Stromal cell of bone marrow (primary cell): ENCODE data around the gene FAM124A.

Source experiments
- DNase-seq: peaks from one replicate; pipeline ENCODE4 v3.0.0-alpha.2; 2012; ENCODE audit warnings: low read depth

The FAM124A gene

DNA sequence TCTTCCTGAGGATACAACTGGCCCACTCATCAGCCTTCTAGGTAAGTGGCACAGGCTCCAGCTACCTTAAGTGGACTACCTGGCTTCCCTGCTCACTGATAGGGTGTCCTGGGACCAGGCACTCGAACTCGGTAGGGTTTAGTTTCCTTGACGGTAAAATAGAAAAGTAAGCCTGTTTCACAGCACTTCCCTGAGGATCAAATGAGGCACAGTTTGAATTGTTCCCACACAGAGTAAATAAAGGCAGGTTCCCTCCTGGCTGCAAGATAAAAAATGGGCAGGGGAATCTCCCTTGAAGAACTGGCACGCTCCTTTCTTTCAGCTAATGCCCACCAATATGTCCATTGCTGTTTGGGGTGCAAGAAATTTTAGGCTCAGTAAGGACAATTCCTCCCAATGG lies 1.1 kb upstream of the FAM124A start:
- DNase-seq: no peak

DNA sequence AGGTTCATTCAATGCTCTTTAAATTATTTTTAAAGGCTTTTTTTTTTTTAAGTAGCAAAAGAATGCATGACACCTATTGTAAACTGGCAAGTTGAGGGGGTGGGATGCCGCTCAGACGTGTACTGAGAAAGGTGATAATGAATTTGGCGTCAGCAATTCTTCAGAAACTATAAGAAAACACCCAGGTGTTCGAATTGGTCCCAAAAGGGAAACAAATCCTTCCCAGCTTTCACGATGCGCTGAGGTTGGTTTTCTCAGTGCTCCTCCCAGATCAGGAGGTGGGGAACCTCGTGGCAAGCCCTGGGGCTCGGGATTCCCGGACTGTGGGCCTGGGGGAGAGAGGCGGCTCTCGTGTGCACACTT lies 543 bp upstream of the FAM124A start:
- no peak for DNase-seq

DNA sequence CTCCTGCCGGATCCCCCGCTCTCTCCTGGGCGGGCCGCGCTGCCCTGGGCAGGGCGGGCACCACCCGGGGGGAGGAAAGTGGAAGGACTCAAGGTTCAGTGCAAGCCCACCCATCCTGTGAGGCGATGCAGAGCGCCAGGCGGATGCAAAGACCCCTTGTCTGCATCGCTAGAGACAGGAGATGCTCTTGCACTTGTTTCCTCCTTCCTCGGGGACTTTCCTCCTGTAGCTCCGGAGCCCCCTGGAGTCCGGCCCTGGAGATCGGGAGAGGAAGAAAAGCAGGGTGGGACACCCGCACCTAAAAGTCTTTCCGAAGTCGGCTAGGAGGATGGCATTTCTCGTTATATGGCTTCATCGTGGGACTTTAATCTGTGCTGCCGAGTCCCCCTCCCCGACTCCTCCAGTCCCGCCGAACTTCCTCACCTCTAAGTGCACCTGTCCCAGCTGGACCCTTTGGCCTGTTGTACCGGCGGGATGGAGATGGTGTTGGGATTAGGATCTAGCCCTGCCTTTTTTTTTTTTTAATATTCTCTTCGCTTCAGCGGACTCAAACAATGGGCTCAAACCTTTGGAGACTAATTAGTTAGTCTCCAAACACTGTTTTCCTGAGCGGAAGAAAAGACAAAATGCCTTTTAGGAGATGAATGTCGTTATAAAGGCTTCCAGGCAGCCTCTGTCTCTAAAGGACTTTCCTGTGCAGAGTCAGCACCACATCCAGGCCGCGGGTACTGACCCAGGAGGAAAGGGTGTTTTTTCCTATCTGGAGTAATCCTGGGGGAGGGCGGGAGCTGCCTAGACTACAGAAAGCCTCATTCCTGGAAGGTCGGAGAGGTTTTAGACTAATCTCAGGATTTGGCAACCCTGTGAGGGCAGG lies 725 bp downstream of the FAM124A start:
- DNase-seq: no peak

DNA sequence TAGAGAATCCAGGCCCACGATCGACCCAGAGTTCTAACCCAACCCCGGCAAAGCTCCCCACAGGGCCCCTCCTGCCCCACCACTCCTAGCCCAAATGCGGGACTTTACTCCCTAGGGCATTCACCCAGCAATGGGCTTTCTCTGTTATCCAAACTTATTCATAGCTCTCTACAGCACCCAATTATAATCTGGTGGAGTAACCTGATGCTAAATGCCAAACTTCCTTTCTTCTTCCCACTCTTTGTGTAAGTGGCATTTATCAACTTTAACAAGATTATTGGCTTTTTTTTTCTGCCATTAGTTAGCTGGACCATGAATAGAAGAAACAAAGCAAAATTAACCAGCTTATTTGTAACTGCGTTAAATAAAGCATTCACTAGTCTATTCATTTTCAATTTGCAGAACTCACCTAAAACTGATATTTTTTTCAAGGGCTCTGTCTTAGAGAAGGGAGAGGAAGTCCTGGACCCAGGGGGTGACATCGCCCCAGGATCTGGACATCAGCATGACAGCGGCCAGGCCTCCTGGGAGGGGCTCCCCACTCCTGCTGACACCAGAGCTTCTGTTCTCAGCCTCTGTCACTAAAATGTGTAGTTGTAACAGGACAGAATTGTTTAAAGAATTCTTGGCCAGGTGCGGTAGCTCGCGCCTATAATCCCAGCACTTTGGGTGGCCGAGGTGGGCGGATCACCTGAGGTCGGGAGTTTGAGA lies 1.5 kb downstream of the FAM124A start:
- no peak for DNase-seq

DNA sequence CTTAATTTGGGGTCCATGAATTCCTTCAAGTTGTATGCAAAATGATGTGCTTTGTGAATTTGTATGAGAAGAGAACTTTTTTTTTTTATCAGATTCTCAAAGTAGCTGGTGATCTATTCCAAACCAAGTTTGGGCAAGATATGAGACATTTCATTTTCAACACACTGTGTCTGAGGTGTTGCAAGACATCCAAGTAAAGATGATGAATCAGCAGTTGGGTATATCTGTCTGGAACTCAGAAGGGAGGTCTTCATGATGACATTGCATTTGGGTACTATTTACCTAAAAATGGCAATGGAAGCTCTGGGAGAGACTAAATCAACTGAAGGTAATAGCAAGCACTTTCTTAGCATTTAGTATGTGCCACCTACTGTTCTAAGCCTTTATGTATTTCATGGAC lies 2.8 kb downstream of the FAM124A start:
- no peak for DNase-seq

DNA sequence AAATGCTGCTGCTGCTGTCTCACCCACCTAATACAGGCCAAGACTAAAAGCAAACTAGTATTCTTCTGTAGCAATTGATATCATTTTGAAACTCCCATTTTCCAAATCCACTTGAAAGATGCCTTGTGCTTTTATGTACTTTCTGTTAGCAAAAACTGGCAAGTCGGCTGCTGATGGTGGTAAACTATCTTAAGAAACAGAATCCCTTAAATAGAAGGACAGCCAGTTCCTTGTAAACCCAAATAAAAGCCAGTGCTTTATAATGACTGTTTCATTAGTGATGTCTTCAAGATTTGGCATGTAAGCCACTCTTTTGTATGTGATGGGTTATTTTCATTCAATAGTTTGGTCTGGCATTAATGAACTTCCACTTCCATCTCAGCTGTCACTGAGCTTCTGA lies 5.2 kb downstream of the FAM124A start:
- DNase-seq: no peak

DNA sequence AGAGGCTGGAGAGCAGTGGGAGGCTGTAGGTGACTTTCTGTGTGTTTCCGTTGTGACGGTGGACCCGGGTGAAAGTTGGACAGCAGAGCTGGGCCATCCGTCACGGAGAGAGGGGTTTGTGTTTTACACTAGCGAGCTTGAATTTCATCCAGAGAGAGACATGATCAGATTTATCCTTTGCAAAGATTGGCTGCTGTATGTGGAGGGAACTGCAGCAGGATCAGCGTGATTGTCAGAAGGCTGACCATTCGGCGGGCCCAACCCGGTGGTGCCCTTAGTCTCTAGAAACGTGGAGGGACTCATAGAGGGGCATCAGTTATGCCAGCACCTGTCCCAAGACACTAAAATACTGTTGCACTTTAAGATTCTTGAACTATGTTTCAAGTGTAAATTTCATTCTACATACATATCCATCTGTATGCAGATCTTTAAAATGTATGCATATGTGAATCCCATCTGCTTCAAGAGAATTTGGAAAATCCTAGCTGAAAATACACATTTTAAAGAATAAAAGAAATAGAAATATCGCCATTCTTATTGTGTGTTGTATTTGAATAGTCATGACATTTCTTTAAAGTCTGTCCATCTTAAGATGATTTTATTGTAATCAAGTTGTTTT lies 7.0 kb downstream of the FAM124A start:
- no peak for DNase-seq

DNA sequence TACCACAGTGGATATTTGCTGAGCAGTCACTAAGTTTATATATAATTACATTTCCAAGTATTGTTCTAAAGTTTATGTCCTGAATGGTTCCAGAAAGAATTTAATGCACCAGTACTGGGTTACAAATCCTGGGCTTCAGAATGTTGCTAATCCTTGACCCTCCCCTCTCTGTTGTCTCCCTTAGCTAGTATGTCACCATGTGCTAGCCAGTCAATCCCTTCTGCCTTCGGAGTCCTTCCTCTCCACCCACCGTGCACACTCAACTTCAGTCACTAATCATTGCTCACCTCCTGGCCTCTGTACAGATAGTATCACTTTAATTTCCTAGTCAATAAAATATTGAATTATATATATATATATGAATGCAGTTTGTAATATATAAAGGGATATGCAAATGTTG lies 7.5 kb downstream of the FAM124A start:
- no peak for DNase-seq

DNA sequence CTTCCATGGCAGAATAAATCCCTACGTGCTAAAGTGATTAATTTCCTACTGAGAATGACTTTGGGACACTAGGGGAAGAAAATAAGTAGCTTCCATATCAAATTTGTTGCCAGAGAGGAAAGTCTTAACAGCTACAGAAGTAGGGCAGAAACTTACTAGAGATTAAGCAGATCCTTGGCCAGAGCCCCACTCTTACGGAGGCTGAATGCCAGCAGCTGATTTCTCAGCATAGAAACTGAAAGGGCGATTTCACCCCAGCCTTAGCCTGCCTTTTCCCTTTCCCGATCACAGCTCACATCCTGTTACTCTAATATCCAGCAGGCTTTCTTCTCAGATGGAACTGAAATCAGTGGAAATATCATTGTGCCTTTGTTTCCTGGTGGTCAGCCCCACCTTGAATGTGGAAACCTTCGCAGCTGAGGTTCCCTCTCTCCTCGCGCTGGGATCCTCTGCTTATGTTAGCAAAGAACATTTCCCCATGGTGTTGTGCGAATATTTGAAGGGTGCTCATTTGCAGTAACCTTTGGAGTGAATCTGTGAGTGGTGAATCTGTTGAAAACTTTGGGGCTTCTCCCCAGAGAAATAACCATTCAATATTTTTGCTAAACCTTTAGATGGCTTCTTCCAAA lies 8.4 kb downstream of the FAM124A start:
- DNase-seq: peak; percentile 59

DNA sequence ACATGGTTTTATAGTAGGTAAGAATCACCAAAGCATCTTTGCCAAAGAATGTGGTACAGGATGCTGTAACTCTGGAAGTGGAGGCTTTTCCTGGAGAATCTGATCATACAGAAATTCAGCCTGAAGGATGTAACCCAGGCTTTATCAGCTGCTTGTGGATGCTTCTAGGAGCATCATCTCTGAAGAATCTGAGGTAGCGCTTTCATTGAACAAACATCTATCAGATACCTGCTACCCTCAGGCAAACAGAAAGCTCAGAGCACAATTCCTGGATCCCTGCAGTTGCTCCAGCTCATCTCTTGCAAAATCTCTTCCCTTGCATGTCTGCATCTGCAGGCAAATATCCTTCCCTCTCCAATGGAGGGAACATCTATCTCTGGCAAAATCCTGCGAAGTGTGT lies 9.3 kb downstream of the FAM124A start:
- DNase-seq: no peak

DNA sequence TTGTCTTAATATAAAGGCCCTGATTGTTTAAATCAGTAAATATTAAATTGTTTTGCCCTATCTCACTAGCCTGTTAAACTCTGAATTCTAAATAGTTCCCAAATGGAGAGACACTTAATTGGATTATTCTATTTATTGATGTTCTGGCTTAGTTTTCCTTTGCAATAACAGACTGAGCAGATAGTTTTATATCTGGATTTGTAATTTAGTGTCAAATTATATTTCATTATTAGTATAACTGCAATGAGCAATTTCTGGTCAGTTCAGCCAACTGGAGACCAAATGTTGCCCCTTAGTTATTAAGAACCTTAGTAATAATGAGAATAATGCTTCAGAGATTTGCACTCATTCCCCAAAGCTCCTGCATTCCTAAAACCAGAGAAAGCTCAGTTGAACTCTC lies 10.1 kb downstream of the FAM124A start:
- DNase-seq: no peak

DNA sequence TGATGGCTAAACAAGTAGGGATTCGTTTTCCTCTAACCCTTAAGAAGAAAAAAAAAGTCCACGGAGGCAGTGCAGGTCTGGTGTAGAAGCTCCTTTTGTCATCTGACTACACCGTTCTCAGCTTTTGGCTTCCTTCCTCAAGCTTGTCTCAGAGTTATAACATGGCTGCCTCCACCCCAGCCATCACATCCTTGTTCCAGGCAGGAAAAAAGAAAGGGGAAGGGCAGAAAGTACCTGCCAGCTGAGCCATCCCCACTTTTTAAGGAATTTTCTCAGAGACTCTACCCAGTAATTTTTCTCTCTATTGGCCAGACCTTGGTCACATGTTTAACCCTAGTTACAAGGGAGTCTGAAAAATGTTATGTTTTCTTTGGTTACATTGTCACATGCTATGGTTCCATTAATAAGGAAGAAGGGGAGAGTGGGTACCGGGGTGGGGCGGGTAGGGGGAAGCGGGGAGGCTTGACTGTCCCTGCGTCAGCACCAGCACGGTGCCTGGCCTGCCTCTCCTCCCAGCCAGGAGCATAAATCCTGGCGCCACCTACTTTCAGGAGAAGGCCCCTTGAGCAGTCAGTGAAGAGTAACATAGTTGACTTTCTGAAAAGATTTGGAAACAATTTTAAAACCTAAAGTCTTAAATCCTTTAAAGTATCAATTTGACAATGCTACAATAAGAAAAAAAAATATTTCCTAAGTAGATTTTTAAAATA lies 11.1 kb downstream of the FAM124A start:
- DNase-seq: no peak

DNA sequence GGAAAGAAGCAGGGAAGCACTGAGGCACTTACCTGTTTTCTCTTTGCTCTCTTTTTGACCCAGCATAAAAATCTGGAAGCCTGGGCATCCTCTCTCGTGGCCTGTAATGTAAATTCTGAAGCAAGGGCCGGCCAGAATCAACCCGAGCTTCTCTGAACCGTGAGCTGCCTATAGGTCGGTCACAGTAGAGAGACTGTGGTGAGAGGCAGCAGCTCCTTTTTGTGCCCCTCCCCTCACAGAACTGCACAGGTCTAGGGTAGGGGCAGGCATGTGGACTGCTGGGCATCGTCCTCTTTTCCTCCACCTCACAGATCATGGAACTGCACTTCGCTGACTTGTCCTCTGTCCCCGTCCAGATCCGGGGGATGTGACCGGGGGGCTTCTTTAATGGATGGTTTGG lies 12.5 kb downstream of the FAM124A start:
- DNase-seq: no peak

DNA sequence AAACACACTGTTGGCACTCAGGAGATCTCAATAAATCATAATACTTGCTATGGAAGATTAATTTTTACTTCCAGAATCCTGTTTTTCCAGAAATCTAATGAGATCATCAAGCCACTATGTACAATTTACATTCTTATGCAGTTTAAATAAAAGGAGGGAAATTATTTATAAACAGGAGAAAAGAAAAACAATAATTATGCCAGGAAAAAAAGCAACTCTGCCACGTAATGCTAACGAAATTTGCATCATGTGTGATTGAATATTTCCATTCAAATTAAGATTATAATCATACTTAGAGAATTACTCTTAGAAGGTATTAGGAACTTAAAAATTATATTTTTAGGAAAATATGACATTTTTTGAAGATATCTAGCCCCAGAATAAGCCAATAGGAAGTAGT lies 13.0 kb downstream of the FAM124A start:
- DNase-seq: no peak

DNA sequence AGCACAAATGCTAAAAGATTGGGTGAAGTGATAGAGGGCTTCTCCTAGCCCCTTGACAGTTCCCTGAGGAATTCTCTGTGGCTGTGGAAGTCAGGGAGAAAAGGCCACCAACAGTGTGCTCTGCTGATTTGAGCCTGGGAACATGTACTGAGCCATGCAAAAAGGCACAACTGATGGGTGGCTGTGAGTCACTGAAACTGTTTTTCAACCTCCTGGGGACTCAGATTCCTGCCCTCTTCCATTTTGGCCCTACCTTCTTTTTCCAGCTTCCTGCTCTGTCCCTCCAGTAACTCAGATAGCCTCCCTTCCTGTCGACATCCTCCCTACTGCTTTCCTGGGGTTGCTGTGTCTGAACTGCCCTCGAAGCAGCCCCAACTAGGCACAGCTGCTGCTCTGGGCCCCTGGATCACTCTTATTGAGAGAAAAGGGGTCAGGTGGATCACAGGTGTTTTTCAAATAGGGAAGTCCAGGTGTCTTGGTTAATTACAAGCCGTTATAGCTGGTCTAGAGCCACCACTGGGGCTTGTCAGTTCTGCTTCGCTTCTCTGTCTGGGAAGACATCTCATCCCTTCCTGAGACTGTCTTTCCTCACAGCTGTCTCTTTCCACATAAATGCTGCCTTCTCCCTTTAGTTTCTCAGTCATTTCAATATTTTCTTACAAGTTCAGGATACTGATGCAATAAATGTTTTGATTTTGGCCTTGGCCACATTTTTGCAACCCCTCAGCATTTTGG lies 13.7 kb downstream of the FAM124A start:
- no peak for DNase-seq

DNA sequence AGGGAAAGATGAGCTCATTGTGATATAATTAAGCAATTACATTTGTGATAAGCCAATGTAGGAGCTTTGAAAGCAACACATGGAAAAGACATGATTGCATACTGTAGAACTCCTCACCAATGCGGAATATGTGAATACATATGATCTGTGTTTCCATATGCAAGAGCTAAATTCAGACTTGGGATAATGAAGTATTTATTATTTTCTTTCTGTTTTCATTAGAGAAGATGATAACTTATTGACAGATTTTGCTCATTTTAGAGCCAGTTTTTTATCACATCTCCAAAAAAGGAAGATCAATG lies 14.2 kb downstream of the FAM124A start:
- no peak for DNase-seq

DNA sequence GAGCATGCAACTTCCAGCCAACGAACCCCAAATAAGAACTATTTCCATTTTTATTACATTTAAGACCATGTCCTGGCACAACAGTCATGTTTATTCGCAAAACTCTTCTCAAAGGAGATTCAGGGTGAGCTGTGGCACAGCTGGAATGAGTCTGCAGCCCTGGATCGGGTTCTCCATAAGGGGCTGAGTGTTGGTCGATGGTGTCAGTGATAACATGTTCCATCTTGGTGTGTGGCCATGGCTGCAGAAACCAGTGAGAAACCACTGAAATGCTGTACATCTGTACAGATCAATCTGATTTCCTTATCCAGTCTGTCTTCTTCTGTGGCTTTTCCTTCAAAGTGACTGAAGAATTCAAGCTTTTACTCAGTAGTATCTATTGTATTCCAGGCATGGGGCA lies 15.2 kb downstream of the FAM124A start:
- no peak for DNase-seq

DNA sequence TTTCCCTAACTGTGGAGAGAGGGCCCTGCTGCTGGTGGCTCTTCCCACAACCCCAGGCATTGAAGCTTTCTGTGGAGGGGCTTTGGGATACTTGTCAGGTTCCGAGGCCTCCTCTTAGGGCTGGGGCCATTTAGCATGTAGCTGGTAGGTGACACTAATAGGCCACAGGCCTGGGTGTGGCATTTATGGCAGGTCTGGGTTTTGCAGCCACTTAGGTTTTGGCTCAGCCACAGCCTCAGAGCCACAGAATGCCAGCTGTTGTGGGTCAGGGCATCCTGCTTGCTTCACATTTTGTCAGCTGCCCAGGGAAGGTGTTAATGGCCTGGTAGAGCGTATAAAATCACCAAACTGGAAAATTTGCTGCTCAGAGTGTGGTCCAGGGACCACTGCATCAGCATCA lies 15.7 kb downstream of the FAM124A start:
- DNase-seq: no peak

DNA sequence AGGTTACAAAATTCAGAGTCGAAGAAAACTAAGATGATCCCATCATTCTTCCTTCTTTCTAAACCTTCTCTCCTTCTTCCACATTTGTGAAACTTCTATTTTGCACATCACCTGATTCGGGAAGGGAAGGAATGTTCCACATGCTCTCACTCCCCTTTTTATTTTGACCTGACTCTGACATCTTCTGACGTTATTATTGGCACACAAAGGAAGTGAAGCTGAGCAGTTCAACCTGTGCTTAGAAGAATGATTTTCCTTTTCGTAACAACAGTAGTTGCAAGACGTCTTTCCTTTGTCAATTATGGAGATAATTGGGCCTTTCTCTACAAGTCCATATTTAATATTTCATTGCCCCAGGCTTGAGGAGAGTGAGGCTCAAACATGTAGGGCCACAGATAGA lies 18.0 kb downstream of the FAM124A start:
- no peak for DNase-seq

DNA sequence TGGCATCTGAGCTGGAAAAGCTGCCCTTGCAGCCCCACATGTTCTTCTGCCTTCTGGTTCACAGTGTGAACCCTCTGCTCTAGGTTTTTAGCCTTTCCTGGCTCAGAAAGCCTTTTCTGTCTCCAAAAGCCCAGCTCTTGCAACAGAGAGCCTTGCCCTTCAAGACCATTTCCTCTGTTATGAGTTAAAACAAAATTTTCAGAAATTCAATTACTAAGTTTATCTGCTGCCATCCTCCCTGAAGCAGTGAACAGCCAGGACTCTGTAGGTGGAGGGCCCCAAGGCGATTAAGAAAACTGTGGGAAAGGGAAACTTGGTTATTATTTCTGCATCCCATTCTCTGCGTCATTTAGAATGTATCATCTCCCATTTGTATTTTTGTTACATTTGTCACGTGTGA lies 18.8 kb downstream of the FAM124A start:
- DNase-seq: no peak

DNA sequence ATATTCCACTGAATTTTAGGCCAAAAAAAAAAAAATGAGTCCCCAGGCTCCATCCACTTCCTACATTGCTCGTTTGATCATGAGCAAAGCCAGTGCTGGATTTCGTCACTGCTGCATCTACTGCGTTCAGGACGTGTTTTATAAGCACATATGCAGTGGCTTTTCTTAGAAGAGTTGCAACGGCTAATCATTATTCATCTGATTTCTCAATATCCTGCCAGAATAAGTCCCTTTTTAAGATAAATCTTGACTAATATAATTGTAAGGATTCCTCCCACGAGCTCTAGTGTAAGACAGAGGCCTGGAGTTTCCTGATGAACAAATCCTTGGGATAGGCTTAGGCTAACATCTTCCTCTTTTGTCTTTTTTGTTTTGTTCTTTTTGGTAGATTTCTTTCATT lies 19.5 kb downstream of the FAM124A start:
- DNase-seq: peak; percentile 24

DNA sequence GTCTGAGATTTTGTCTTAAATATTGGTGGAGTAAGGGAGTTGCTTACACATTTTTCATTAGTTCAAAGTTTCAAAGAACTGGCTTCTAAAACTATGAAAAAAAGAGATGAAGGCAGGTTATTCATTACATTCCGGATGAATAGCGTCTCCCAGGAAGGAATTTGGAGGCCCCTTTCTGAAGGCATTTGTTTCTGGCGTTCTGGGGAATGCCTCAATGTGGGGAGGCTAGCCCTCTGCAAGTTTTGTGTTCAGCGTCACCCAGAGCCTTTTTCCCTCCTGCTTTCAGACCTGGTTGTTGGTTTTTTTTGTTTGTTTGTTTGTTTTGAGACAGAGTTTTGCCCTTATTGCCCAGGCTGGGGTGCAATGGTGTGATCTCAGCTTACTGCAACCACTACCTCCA lies 21.0 kb downstream of the FAM124A start:
- DNase-seq: no peak
